Trophoblast cell (in vitro differentiated cells and primary cell): ENCODE results near the gene TOP3A.
"Not testable (repeated sequence)": the region's sequence is repeated elsewhere in the genome, so short reads cannot be mapped to it uniquely, and the experiment has no call there.

Source experiments
- DNase-seq, 2 donors: peaks; one replicate each; pipeline ENCODE4 v3.0.0-alpha.2; 2016
- H2AFZ ChIP-seq: 2 replicates; pipeline ENCODE4 v1.6.1; 2013; ENCODE audit warnings: low read length, moderate library complexity, mild to moderate bottlenecking; ENCODE audit not compliant: insufficient read depth, poor library complexity
- H2AK5ac ChIP-seq: 2 replicates; pipeline ENCODE4 v1.6.1; 2013; ENCODE audit warnings: mild to moderate bottlenecking, low read length
- H2BK120ac ChIP-seq: 2 replicates; pipeline ENCODE4 v1.6.1; 2013; ENCODE audit warnings: low read length, mild to moderate bottlenecking, moderate library complexity; ENCODE audit not compliant: insufficient read depth, poor library complexity
- H2BK12ac ChIP-seq: 2 replicates; pipeline ENCODE4 v1.6.1; 2013; ENCODE audit warnings: mild to moderate bottlenecking, low read length, moderate library complexity
- H2BK5ac ChIP-seq: 2 replicates; pipeline ENCODE4 v1.6.1; 2013; ENCODE audit warnings: low read length, low read depth, moderate library complexity, mild to moderate bottlenecking; ENCODE audit not compliant: poor library complexity
- H3K14ac ChIP-seq: 2 replicates; pipeline ENCODE4 v1.6.1; 2013; ENCODE audit warnings: mild to moderate bottlenecking, low read length
- H3K18ac ChIP-seq: 2 replicates; pipeline ENCODE4 v1.6.1; 2013; ENCODE audit warnings: mild to moderate bottlenecking, low read length
- H3K23ac ChIP-seq: 2 replicates; pipeline ENCODE4 v1.6.1; 2013; ENCODE audit warnings: low read length
- H3K27ac ChIP-seq: 2 replicates; pipeline ENCODE4 v1.5.1; 2013; ENCODE audit warnings: low read depth, mild to moderate bottlenecking, inconsistent platforms, low read length, moderate library complexity
- H3K27me3 ChIP-seq: 2 replicates; pipeline ENCODE4 v1.6.1; 2013; ENCODE audit warnings: inconsistent platforms, mild to moderate bottlenecking, low read length, moderate library complexity; ENCODE audit not compliant: insufficient read depth
- H3K36me3 ChIP-seq, 2 experiments: 1 replicate in 1 of 2; 2 replicates in 1 of 2; pipeline ENCODE4 v1.6.1; 2013; ENCODE audit warnings: low read length in 2 of 2, mild to moderate bottlenecking in 2 of 2, moderate library complexity in 1 of 2; ENCODE audit not compliant: insufficient read depth in 2 of 2, control insufficient read depth in 1 of 2
- H3K4ac ChIP-seq: 2 replicates; pipeline ENCODE4 v1.6.1; 2013; ENCODE audit warnings: low read depth, mild to moderate bottlenecking, low read length, moderate library complexity
- H3K4me1 ChIP-seq, 2 experiments: 1 replicate in 1 of 2; 2 replicates in 1 of 2; pipeline ENCODE4 v1.6.1; 2013; ENCODE audit warnings: low read length in 2 of 2, mild to moderate bottlenecking in 2 of 2, moderate library complexity in 1 of 2; ENCODE audit not compliant: insufficient read depth in 2 of 2, control insufficient read depth in 1 of 2
- H3K4me2 ChIP-seq: 2 replicates; pipeline ENCODE4 v1.6.1; 2013; ENCODE audit warnings: inconsistent platforms, mild to moderate bottlenecking, low read length, moderate library complexity
- H3K4me3 ChIP-seq: 2 replicates; pipeline ENCODE4 v1.5.1; 2013; ENCODE audit warnings: mild to moderate bottlenecking, low read depth, low read length, inconsistent platforms
- H3K79me1 ChIP-seq: one replicate; pipeline ENCODE4 v1.6.1; 2013; ENCODE audit warnings: low read length
- H3K79me2 ChIP-seq: 2 replicates; pipeline ENCODE4 v1.6.1; 2013; ENCODE audit warnings: low read length, mild to moderate bottlenecking; ENCODE audit not compliant: control insufficient read depth, insufficient read depth, poor library complexity
- H3K9ac ChIP-seq: 2 replicates; pipeline ENCODE4 v1.6.1; 2013; ENCODE audit warnings: mild to moderate bottlenecking, low read length
- H3K9me3 ChIP-seq: 2 replicates; pipeline ENCODE4 v1.6.1; 2013; ENCODE audit warnings: low read depth, mild to moderate bottlenecking, control low read depth, inconsistent platforms, low read length; ENCODE audit not compliant: insufficient read depth
- H4K12ac ChIP-seq: 2 replicates; pipeline ENCODE4 v1.6.1; 2013; ENCODE audit warnings: low read depth, mild to moderate bottlenecking, low read length, moderate library complexity
- H4K8ac ChIP-seq: 2 replicates; pipeline ENCODE4 v1.6.1; 2013; ENCODE audit warnings: low read depth, mild to moderate bottlenecking, low read length, moderate library complexity
- H4K91ac ChIP-seq: one replicate; pipeline ENCODE4 v1.6.1; 2013; ENCODE audit warnings: low read depth, mild to moderate bottlenecking, low read length, moderate library complexity
- WGBS: extraction: QIAGEN DNeasy Blood & Tissue Kit; methylation state at CpG from one replicate; pipeline ENCODE4 v1.1.7; 2013; ENCODE audit warnings: missing lambda C conversion rate; ENCODE audit not compliant: insufficient read length, insufficient coverage; ENCODE audit errors: extremely low coverage; 5-methylcytosine and 5-hydroxymethylcytosine counted together

The TOP3A gene

DNA sequence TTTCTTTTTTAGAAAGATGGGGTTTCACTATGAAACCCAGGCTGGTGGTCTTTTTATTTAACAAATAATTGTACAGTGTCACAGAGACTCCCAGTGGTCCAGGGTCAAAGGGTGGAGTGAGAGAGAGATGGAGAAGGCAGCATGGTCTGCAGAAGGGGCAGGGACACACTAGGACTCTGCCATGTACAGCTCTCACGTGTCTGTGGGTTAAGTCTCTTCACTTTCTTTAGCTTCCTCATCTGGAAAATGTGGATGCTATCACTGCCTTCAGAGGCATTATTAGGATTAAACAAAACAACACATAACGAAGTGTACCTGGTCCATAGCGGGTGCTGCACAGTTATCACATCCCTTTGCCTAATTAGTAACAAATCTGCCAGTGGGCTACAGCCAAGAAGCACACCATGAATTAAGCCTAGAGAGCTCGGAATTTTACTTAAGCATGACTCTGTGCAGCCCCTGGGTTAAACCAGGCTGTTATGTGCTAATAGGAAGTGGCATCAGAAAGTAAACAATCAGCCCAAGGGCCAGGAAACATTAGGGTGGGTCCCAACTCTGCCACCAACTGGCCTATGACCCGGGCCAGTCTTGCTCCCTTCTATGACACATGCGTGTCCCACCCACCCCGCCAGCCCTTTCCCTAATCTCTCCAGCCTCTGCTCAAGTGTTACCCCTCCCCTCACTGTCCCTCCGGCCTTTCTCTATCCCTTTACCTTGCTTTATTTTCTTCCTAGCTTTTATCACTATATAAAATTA, 13.9 kb downstream of the TOP3A start:
- Histone ChIP-seq H3K4me1 (no peaks in the 10 kb centered on the region), H4K8ac (no peak overlapping the region), H3K4ac (no peak overlapping the region), H3K9me3 (no peaks in the 10 kb centered on the region), H2AK5ac (no peak overlapping the region), H3K18ac (no peak overlapping the region), H3K4me3 (no peak overlapping the region), H3K4me2 (no peak overlapping the region), H3K27me3 (no peaks in the 10 kb centered on the region), H2BK12ac (no peak overlapping the region), H4K12ac (no peak overlapping the region), H4K91ac (no peak overlapping the region), H3K79me1 (no peaks in the 10 kb centered on the region), H2BK5ac (no peak overlapping the region), H3K36me3 (peaks cover 38 to 62% of the 10 kb centered on the region in 2 experiments), H2AFZ (no peak overlapping the region), H3K23ac (no peak overlapping the region), H3K27ac (no peak overlapping the region), H3K79me2 (no peaks in the 10 kb centered on the region), H3K14ac (no peak overlapping the region), H2BK120ac (no peak overlapping the region), H3K9ac (no peak overlapping the region)
- no peak for DNase-seq
- WGBS, result no CpG with 5 or more reads among the region's 8 CpGs

GRCh38 chr17:18298061-18298460, 16.7 kb downstream of the TOP3A start:
- H3K18ac ChIP-seq, result not testable (repeated sequence)

DNA sequence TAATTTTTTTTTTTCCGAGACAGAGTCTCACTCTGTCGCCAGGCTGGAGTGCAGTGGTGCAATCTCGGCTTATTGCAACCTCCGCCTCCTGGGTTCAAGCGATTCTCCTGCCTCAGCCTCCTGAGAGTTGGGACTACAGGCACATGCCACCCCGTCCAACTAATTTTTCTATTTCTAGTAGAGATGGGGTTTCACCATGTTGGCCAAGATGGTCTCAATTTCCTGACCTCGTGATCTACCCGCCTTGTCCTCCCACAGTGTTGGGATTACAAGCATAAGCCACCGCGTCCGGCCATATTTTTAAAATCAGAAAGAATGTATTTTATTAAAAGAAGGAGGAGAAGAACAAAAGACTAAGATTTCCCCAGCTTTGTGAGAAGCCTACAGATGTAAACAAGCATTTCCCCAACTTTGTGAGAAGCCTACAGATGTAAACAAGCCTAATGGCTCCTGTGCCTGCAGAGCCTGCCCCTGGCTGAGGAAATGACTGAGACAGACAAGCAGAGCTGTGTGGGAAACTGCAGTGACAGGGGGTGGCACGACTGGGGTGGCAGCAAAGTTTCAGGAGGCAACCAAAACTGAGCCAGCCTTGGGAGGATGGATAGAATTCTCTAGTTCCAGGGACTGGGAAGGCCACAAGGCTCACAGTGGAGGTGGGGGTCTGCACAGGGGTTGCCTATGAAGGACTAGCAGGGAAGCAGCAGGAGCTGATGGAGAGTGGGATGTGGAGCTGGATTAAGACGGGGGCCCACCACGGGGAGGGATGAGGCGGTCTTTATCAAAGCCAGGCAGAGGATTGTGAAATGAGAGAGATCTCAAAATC, 22.9 kb downstream of the TOP3A start:
- no peak for DNase-seq

More at GRCh38 chr17:18298061-18298460, 16.7 kb downstream of the TOP3A start:
- H3K4me3 ChIP-seq, H3K4me2 ChIP-seq, H2AK5ac ChIP-seq, H3K79me1 ChIP-seq, H4K8ac ChIP-seq, H3K27ac ChIP-seq, H2BK12ac ChIP-seq, H2AFZ ChIP-seq, H3K4ac ChIP-seq, H3K23ac ChIP-seq, H2BK5ac ChIP-seq, DNase-seq, H3K79me2 ChIP-seq, H2BK120ac ChIP-seq, H3K27me3 ChIP-seq, H3K14ac ChIP-seq, H3K4me1 ChIP-seq, H4K12ac ChIP-seq, H4K91ac ChIP-seq, H3K9me3 ChIP-seq, H3K9ac ChIP-seq: not testable (repeated sequence)
- WGBS, result no CpG with 5 or more reads among the region's 30 CpGs
- H3K36me3 ChIP-seq, result peaks cover 44 to 64% of the 10 kb centered on the region in 2 experiments

DNA sequence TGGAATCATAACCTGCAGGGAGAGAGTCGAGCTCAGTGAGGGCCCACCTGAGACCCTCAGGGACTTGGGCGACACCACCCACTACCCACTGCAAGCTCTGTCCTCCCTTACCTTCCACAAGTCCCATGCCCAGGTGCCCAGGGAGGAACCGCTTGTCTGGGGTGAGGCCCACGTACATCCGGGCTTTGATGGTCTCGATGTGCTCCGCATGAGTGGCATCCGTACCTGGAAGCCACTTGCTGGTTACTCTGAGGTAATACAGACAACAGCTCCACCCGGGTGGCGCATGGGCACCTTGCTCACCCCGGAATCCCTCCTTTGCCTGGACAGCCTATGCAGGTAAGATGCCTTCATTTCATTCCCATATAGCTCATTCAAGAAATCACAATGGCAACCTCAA, 29.5 kb downstream of the TOP3A start:
- H3K27me3 ChIP-seq, result no peaks in the 10 kb centered on the region
- H3K79me1 ChIP-seq, result no peaks in the 10 kb centered on the region
- H4K12ac ChIP-seq, result no peak overlapping the region
- DNase-seq, result no peak
- no peaks in the 10 kb centered on the region for H3K9me3 ChIP-seq
- no peak overlapping the region for H4K91ac ChIP-seq
- no peak overlapping the region for H2AK5ac ChIP-seq
- no peak overlapping the region for H2BK5ac ChIP-seq
- H3K23ac ChIP-seq, result no peak overlapping the region
- no peak overlapping the region for H3K4me3 ChIP-seq
- no peak overlapping the region for H3K4me2 ChIP-seq
- H2AFZ ChIP-seq, result no peak overlapping the region
- no peaks in the 10 kb centered on the region for H3K79me2 ChIP-seq
- H3K4ac ChIP-seq, result no peak overlapping the region
- no peaks in the 10 kb centered on the region for H3K4me1 ChIP-seq
- WGBS, result no CpG with 5 or more reads among the region's 11 CpGs
- no peak overlapping the region for H2BK120ac ChIP-seq
- H3K36me3 ChIP-seq, result peaks cover 64 to 68% of the 10 kb centered on the region in 2 experiments
- no peak overlapping the region for H3K18ac ChIP-seq
- no peak overlapping the region for H2BK12ac ChIP-seq
- no peak overlapping the region for H3K27ac ChIP-seq
- no peak overlapping the region for H4K8ac ChIP-seq
- H3K9ac ChIP-seq, result no peak overlapping the region
- no peak overlapping the region for H3K14ac ChIP-seq

More for the DNA sequence above, 22.9 kb downstream of the TOP3A start:
- Histone ChIP-seq H4K12ac (no peak overlapping the region), H3K4me3 (no peak overlapping the region), H3K9ac (no peak overlapping the region), H4K91ac (no peak overlapping the region), H3K4me2 (no peak overlapping the region), H3K79me1 (no peaks in the 10 kb centered on the region), H2BK120ac (no peak overlapping the region), H3K4ac (no peak overlapping the region), H2AK5ac (no peak overlapping the region), H2AFZ (no peak overlapping the region), H4K8ac (no peak overlapping the region), H2BK12ac (no peak overlapping the region), H3K27me3 (no peaks in the 10 kb centered on the region), H3K9me3 (no peaks in the 10 kb centered on the region), H2BK5ac (no peak overlapping the region), H3K23ac (no peak overlapping the region), H3K4me1 (no peaks in the 10 kb centered on the region), H3K36me3 (peaks cover 55 to 69% of the 10 kb centered on the region in 2 experiments), H3K27ac (no peak overlapping the region), H3K79me2 (no peaks in the 10 kb centered on the region), H3K18ac (no peak overlapping the region), H3K14ac (no peak overlapping the region)
- WGBS, result no CpG with 5 or more reads among the region's 15 CpGs
